ENCODE measurements around the gene MDC1. TPM values are rescaled to one million over a fixed set of nuclear protein-coding genes. Genes with fewer than 3 reads are reported as not detected.

Gene MDC1
- total and polyA plus RNA-seq, 2 of the 13 experiments (the other 11 are each of a cell fraction or from before 2014, with no cell fraction given), result 8.4 to 14.0 TPM

DNA sequence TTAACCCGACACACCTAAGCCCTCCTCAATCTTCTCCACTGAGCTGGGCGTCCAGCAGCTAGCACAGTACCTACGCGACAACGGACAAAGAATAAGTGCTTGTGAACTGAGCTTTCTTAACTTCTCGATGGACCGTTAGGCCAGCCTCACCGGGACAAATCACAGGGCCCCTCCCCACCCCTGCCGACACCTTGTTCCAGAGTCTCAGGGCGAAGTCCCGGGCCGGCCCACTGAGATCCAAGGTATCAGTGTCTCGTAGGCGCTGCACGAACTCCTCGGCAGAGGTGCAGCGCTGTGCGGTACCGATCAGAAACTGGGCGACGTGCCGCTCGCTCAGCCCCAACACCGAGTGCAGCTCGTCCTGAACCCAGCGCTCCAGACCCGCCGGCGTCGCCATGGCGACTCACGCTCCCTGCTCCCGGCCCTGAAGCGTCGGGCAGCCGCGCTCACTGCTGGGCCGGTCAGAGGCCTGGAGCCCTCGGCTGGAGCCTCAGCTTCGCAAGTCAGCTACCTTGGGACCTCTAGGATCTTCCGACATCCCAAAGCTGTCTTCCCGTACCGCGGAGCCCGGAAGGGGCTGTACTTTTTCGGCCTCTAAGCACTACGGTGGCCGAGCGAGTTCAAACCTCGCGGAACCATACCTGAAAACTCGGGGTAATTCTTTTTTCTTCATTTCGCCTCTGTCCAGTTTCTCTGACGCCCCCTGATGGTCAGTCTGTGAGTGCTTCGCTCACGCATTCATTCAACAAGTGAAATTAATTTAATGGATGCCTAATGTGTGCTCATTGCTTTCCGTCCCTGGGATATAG, 44.4 kb downstream of the MDC1 start, which contains the start of gene DHX16 (continued):
- TF ChIP-seq HNF4G (IDR thresholded peaks at IDR 0.05; ENCODE audit: borderline replicate concordance, low read depth, low read length), result no peak
- TF ChIP-seq HNF4G (CRISPR knock-in tag; IDR thresholded peaks at IDR 0.05; ENCODE audit: borderline replicate concordance, low read depth), result no peak
- TF ChIP-seq ZNF441 (CRISPR knock-in tag; IDR thresholded peaks at IDR 0.05; ENCODE audit: borderline replicate concordance), result 0 out of 2 replicates have a peak, but pooled peaks have one; percentile 56
- TF ChIP-seq CHD2 (IDR thresholded peaks at IDR 0.05; ENCODE audit: low read depth, low read length), result peak; percentile 91
- TF ChIP-seq, protein P1, sequence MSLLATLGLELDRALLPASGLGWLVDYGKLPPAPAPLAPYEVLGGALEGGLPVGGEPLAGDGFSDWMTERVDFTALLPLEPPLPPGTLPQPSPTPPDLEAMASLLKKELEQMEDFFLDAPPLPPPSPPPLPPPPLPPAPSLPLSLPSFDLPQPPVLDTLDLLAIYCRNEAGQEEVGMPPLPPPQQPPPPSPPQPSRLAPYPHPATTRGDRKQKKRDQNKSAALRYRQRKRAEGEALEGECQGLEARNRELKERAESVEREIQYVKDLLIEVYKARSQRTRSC (CRISPR knock-in tag; IDR thresholded peaks at IDR 0.05; ENCODE audit: low read depth), result no peak
- peak; percentile 63; the same call in 1 of the 2 replicates for TF ChIP-seq MTA1 (CRISPR knock-in tag; IDR thresholded peaks at IDR 0.05; ENCODE audit: borderline replicate concordance)
- peak; percentile 97 for TF ChIP-seq ZNF839 (CRISPR knock-in tag; IDR thresholded peaks at IDR 0.05; ENCODE audit: borderline replicate concordance)
- peak; percentile 81 for TF ChIP-seq ARHGAP35 (CRISPR knock-in tag; IDR thresholded peaks at IDR 0.05; ENCODE audit: borderline replicate concordance)
- no peak for TF ChIP-seq KDM6A (CRISPR knock-in tag; IDR thresholded peaks at IDR 0.05; ENCODE audit: low read depth)
- TF ChIP-seq, protein P2, sequence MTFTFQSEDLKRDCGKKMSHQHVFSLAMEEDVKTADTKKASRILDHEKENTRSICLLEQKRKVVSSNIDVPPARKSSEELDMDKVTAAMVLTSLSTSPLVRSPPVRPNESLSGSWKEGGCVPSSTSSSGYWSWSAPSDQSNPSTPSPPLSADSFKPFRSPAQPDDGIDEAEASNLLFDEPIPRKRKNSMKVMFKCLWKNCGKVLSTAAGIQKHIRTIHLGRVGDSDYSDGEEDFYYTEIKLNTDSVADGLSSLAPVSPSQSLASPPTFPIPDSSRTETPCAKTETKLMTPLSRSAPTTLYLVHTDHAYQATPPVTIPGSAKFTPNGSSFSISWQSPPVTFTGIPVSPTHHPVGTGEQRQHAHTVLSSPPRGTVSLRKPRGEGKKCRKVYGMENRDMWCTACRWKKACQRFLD (CRISPR knock-in tag; IDR thresholded peaks at IDR 0.05; ENCODE audit: borderline replicate concordance), result no peak
- TF ChIP-seq ZNF772 (CRISPR knock-in tag; IDR thresholded peaks at IDR 0.05), result peak; percentile 68; the same call in 1 of the 2 replicates
- TF ChIP-seq, protein P3, sequence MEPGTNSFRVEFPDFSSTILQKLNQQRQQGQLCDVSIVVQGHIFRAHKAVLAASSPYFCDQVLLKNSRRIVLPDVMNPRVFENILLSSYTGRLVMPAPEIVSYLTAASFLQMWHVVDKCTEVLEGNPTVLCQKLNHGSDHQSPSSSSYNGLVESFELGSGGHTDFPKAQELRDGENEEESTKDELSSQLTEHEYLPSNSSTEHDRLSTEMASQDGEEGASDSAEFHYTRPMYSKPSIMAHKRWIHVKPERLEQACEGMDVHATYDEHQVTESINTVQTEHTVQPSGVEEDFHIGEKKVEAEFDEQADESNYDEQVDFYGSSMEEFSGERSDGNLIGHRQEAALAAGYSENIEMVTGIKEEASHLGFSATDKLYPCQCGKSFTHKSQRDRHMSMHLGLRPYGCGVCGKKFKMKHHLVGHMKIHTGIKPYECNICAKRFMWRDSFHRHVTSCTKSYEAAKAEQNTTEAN (CRISPR knock-in tag; conservative IDR thresholded peaks at IDR 0.05), result no peak
- no peak for TF ChIP-seq JUND (CRISPR knock-in tag; IDR thresholded peaks at IDR 0.05)
- no peak for TF ChIP-seq HOXA5 (CRISPR knock-in tag; IDR thresholded peaks at IDR 0.05)
- TF ChIP-seq, protein P4, sequence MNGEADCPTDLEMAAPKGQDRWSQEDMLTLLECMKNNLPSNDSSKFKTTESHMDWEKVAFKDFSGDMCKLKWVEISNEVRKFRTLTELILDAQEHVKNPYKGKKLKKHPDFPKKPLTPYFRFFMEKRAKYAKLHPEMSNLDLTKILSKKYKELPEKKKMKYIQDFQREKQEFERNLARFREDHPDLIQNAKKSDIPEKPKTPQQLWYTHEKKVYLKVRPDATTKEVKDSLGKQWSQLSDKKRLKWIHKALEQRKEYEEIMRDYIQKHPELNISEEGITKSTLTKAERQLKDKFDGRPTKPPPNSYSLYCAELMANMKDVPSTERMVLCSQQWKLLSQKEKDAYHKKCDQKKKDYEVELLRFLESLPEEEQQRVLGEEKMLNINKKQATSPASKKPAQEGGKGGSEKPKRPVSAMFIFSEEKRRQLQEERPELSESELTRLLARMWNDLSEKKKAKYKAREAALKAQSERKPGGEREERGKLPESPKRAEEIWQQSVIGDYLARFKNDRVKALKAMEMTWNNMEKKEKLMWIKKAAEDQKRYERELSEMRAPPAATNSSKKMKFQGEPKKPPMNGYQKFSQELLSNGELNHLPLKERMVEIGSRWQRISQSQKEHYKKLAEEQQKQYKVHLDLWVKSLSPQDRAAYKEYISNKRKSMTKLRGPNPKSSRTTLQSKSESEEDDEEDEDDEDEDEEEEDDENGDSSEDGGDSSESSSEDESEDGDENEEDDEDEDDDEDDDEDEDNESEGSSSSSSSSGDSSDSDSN (CRISPR knock-in tag; IDR thresholded peaks at IDR 0.05), result peak; percentile 93
- TF ChIP-seq ZNF782 (CRISPR knock-in tag; IDR thresholded peaks at IDR 0.05; ENCODE audit: borderline replicate concordance), result peak; percentile 65; the same call in 1 of the 2 replicates
- no peak for TF ChIP-seq CC2D1A (CRISPR knock-in tag; IDR thresholded peaks at IDR 0.05)
- 0 out of 2 replicates have a peak, but pooled peaks have one; percentile 29 for TF ChIP-seq ZIK1 (CRISPR knock-in tag; IDR thresholded peaks at IDR 0.05; ENCODE audit: borderline replicate concordance, low read depth)
- TF ChIP-seq ZFAT (CRISPR knock-in tag; conservative IDR thresholded peaks at IDR 0.05), result no peak
- no peak for TF ChIP-seq SMAD9 (CRISPR knock-in tag; IDR thresholded peaks at IDR 0.05)
- no peak; the same call in 1 of the 2 replicates for TF ChIP-seq REL (CRISPR knock-in tag; conservative IDR thresholded peaks at IDR 0.05)
- peak; percentile 32 for TF ChIP-seq AGO1 (IDR thresholded peaks at IDR 0.05; ENCODE audit: low read depth, low read length, poor library complexity, severe bottlenecking)
- peak; percentile 82; the same call in 1 of the 2 replicates for TF ChIP-seq SMYD3 (CRISPR knock-in tag; IDR thresholded peaks at IDR 0.05)
- TF ChIP-seq SP1 (IDR thresholded peaks at IDR 0.05), result no peak
- TF ChIP-seq SP1 (CRISPR knock-in tag; IDR thresholded peaks at IDR 0.05), result peak; percentile 34

All from HepG2 (cell line).